ENCODE measurements around the gene DNMBP. TPM values are rescaled to one million over a fixed set of nuclear protein-coding genes. Genes with fewer than 3 reads are reported as not detected.
"Not testable (repeated sequence)": the region's sequence is repeated elsewhere in the genome, so short reads cannot be mapped to it uniquely, and the experiment has no call there.

The DNMBP gene
- total and polyA plus RNA-seq, 2 of the 8 experiments (the other 6 are each of a cell fraction or from before 2014, with no cell fraction given), result 19.1 to 26.4 TPM

DNA sequence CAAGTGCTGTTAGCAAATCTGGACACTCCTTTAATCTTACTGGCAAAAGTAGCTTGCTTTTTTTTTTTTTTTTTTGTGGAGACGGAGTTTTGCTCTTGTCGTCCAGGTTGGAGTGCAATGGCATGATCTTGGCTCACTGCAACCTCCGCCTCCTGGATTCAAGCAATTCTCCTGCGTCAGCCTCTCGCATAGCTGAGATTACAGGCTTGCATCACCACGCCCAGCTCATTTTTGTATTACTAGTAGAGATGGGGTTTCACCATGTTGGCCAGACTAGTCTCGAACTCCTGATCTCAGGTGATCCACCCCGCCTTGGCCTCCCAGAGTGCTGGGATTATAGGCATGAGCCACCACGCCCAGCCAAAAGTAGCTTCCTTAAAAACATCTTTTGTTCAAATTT lies 114.7 kb downstream of the DNMBP start:
- 95% methylated on average over 8 of the region's 9 CpGs; no CpG with 5 or more reads in 1 of the 2 experiments for WGBS, 2 experiments (ENCODE audit: extremely low coverage in 1 of 2, insufficient coverage in 1 of 2, insufficient read length in 1 of 2, insufficient replicate concordance in 2 of 2, low coverage in 1 of 2, low lambda C conversion rate in 2 of 2, missing lambda C conversion rate in 1 of 2)
- H2BK12ac ChIP-seq (ENCODE audit: low read depth, low read length); H4K91ac ChIP-seq (replicated peaks; ENCODE audit: insufficient read length, low read length); H4K5ac ChIP-seq (ENCODE audit: insufficient read length, low read depth, low read length); H2AFZ ChIP-seq (ENCODE audit: low read length); H3K27me3 ChIP-seq (replicated peaks in 1 of 4; ENCODE audit: control insufficient read depth in 3 of 4, extremely low read depth in 1 of 4, insufficient read depth in 3 of 4, low read length in 3 of 4); H2BK15ac ChIP-seq (ENCODE audit: low read length); H3K9ac ChIP-seq (replicated peaks in 1 of 4; ENCODE audit: extremely low read depth in 1 of 4, low read depth in 3 of 4, low read length in 3 of 4); H3K56ac ChIP-seq (replicated peaks; ENCODE audit: insufficient read length, low read depth, low read length); H3K14ac ChIP-seq (ENCODE audit: insufficient read length); FAIRE-seq; H4K20me1 ChIP-seq (replicated peaks in 1 of 2; ENCODE audit: control insufficient read depth in 1 of 2, insufficient read depth in 2 of 2, low read length in 2 of 2); H3K27ac ChIP-seq (ENCODE audit: low read depth, low read length); H2BK20ac ChIP-seq (ENCODE audit: low read length); H2BK120ac ChIP-seq (replicated peaks; ENCODE audit: low read depth, low read length); DNase-seq (ENCODE audit: low read depth in 1 of 2, low spot score in 2 of 2); H3K79me1 ChIP-seq (ENCODE audit: low read depth, low read length); H3K18ac ChIP-seq (ENCODE audit: extremely low read depth, low read length); H2AK5ac ChIP-seq (ENCODE audit: low read depth, low read length); H3K9me3 ChIP-seq (ENCODE audit: insufficient read depth in 2 of 2, low read depth in 1 of 2, low read length in 1 of 2); H3K23ac ChIP-seq (ENCODE audit: insufficient read length); H3K4me2 ChIP-seq (ENCODE audit: insufficient read depth in 1 of 2, low read depth in 2 of 2, low read length in 2 of 2); H3K4me1 ChIP-seq (replicated peaks in 1 of 4; ENCODE audit: control insufficient read depth in 3 of 4, insufficient read depth in 4 of 4, low read length in 3 of 4); H3K23me2 ChIP-seq (ENCODE audit: low read depth, low read length); H4K8ac ChIP-seq (ENCODE audit: extremely low read depth, insufficient read depth, low read length); H3K4me3 ChIP-seq (ENCODE audit: extremely low read depth in 1 of 4, insufficient read depth in 2 of 4, low read depth in 3 of 4, low read length in 4 of 4); H3K79me2 ChIP-seq (ENCODE audit: control insufficient read depth in 1 of 2, insufficient read depth in 2 of 2, low read length in 2 of 2); H2BK5ac ChIP-seq (ENCODE audit: low read depth, low read length); H3K4ac ChIP-seq (replicated peaks; ENCODE audit: insufficient read length, low read depth, low read length): not testable (repeated sequence)
- H3K36me3 ChIP-seq (ENCODE audit: control insufficient read depth in 2 of 4, insufficient read depth in 4 of 4, low read length in 3 of 4), result peaks cover 63 to 89% (median 83%) of the 10 kb centered on the region in 4 experiments
- ChIA-PET POLR2A (ENCODE audit: partially characterized antibody) (interaction anchor here (1.4 to 7.7 kb wide), 5 partner anchors 8 to 72 kb away, joined by 3 to 49 read pairs (median 13); no protein-coding TSS in a partner anchor), CTCF (ENCODE audit: partially characterized antibody) (interaction anchor here (0.6 to 2.3 kb wide), 4 partner anchors 15 to 1509 kb away, joined by 3 to 6 read pairs (median 4); no protein-coding TSS in a partner anchor)

Measured in H1 (cell line).